NCI-H146 treated with DMSO at 0.1 percent for 48 hours (cell line): Measurements from ENCODE around the gene MGLL.

Experiments
- DNase-seq: peaks from one replicate; lab custom pipeline; 2025; ENCODE audit not compliant: unreplicated experiment; lab: John Stamatoyannopoulos, UW

Gene MGLL

DNA sequence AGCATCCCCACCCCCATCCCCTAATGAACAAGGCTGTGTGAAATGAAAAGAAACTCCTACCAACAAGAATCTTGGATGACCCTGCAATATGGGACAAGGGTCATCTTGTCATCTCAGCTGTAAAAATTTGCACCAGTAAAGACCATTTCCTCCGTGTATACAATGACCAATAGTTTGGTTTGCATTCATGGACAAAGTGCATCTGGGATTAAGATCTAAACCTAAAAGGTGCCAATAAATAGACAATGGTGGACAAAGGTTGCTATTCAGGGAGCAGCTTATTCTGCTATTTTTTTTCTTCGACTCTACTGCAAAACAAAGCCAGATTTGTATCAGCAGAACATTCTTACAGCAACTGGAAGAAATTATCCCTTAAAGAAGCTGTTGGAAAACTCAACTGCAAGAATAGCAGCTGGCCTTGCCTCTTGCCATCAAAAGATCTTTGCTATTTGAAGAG, 8.0 kb downstream of the MGLL start:
- DNase-seq = no peak

DNA sequence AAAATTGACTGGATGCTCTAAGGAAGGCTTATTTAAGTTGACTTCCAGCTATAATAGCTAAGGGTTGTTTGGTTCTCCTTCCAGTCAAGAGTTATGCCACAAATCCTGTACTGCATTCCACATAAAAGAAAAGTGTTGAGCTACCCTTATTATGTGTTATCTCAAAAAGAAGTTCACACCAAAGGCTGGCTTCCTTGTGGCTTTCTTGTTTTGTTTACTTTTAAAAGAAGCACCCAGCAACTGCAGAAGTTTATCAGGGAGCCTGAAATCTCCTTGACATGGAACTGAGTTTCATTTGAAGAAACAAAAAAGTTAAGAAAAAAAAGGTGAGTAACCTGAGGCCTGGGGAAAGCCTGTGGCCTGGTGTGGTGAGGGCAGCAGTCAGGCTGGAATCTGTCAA, 10.2 kb downstream of the MGLL start:
- DNase-seq = no peak

DNA sequence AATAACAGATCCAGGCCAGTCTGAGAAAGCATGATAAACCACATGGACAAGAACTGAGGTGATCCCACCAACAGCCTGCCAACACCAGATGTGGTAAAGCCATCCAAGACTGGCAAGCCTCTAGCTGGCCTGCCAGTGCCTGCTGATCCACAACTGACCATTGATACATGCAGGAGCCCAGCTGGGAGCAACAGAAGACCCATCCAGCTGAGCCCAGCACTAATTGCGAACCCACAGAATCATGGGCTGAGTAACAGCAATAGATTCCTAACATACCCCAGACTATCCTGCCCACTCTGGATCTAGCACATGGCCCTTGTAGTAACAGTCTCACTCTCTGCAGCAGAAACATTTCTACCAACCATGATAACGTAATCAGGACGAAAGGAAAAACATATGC, 10.6 kb downstream of the MGLL start:
- DNase-seq = no peak

DNA sequence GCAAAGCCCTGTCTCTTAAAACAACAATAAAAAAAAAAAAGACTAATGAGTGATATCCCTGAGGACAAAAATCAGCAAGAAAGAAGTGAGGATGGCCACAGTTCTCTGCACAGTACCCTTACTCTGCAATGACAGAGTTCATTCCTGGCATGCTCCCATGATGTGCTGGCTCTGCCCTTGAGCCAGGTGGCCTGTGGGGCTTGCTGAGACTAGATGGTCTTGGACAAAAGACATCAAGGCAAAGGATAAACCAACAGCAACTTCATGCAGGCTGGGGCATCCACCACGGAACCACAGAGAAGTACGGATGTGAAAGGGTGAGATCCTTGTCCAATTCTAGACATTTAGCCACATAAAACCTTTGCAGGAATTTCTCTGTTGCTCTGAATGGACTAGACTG, 12.7 kb downstream of the MGLL start:
- DNase-seq = no peak

DNA sequence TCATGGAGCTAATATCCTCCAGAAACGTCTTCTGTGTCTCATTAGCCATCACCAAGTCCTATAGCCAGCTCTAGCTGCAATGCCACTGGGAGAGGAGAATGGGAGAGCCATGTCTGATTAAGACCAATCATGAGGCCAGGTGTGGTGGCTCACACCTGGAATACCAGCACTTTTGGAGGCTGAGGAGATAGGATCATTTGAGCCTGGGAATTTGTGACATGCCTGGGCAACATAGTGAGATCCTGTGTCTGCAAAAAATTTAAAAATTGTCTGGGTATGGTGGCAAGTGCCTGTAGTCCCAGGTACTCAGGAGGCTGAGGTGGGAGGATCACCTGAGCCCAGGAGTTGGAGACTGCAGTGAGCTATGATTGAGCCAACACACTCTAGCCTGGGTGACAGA, 13.1 kb downstream of the MGLL start:
- DNase-seq = no peak

DNA sequence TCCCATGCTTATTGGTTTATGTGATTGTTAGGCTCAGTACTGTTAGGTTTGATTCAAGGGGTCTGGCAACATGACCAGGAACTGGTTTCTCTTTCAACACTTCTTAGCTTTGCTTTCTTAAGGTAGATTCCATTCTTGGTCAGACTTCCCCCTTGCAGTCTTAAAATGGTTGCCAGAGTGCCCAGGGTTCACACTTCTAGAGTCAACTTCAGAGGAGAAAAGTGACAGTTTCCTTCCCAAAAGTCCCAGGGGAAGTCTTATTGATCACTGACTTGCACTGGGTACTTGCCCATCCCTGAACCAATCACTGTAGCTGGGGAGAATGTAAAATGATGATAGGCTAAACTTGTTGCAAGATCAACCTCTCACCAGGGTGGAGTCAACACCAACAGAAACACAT, 14.1 kb downstream of the MGLL start:
- DNase-seq = no peak

DNA sequence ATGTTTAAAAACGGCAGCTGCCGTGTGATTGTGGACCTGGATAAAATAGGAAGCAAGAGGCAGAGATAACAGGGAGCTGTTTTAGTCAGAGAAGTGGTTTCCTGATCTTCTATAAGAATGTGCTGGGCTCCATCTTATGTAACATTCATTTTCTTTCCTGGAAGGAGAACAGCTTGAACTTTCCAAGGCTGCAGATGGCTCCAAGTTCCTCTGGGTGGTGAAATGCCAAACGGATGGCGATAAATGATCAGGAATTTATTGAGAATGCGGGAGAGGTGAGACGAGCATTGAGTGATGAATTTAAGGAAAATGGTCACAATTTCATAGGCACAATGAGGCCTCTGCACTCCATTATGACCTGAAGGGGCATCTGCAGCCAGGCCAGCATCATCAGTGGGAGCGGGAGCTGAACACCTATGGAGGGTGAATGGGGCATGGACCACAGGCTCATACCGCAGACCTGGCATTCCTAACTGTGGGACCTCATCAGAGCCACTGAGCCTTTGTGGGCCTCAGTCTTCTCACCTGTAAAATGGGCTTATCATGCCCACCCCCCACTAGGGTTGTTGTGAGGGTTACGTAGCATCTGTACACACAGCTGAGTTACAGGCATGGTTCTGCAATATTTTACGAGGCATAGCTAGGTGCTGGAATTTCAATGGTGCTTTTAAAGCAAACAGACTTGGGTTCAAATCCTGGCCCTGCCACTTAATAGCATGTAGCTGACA, 17.1 kb downstream of the MGLL start:
- DNase-seq = no peak

DNA sequence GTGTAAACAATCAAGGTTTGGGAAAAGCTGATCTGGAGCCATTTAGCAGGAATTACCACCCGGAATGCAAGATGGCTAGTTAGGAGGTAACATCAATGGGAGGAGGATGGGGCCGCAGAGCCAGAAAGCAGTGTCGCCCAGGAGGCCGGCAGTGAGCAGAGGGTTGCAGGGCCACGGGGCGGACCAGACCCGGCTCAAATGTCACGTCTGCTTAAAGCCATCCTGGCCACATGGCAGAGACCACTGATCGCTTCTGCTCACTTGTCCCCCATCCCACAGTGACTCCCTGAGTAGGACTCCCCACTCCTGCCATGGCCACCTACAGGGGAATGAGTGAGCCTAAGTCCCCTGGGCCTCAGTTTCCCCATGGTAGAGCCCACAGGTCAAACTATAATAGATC, 18.2 kb downstream of the MGLL start:
- no peak for DNase-seq

DNA sequence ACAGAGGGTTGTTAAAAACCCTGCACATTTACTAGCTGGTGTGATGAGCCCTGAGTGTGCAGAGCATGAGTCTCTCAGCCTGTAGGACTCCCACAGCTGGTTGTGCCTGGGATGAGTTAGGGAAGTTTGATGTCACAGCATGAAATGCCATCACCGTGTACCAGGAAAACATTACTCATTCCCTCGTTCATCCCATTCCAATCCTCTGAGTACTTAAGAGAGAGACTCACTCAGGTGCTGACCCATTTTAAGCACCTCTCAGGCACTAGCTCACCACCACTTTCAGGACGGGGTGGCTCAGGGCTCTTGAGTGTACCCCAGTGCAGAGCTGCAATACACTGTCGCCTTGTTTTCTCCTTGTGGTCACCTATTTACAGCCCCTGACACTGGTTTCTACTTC, 18.7 kb downstream of the MGLL start:
- no peak for DNase-seq

DNA sequence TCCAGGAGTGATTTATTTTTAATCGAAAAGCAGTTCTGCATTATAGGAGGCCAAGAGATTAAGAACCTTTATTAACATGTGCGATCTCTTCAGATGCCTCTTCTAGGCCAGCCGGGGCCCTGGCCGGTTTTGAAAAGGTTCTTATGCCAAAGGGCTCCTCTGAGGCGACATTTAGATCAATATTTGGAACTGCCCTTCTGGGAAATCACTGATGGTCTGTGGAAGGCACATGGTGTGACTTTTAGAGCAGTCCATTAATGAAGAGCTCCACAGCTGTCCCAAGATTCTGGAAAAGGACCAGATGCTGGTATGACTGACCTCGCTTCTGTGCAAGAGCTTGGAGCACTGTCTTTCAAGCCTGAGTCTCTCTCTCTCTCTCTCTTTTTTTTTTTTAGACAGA, 19.7 kb downstream of the MGLL start:
- DNase-seq = no peak

DNA sequence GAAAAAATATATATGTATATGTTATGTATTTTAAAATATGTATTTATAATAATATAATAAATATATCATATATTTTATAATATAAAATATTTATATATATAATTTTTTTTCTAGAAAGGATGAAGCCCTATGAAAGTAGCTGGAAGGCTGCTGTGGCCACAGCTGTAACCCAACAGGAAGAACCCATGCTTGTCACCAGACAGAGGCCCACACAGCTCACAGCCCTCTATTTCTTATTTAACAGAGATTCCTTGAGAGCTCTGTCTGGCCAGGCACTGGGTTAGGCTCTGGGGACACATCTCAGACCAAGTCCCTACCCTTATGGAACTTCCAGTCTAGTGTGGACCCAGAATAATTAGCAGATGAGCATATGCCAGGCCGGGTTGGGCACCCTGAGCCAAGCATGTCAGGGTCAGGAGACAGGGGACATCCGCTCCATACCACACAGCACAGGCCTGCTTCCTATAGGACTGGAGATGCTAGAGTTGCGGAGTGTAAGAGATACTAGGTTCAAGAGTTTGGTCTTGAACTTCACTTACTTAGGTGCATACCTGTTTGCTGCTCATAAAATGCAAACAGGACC, 20.5 kb downstream of the MGLL start:
- DNase-seq = no peak

DNA sequence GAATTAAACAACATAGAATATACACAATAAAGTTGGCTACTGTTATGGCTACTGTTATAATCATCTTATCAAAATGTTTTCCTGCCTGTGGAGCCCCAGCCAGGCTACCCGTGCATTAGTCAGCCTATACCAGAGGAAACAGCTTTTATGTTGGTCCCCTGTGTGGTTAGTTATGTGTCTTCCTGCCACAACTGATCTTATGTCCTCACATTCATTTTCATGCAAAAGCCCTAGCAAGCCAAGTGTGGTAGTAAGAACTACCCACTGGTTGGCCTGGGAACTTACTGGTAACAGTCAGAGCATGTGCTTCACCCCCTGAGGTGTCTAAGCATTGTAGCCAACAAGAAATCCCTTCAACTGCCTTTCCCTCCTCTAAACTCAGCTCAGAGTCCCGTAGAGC, 21.8 kb downstream of the MGLL start:
- DNase-seq = no peak

DNA sequence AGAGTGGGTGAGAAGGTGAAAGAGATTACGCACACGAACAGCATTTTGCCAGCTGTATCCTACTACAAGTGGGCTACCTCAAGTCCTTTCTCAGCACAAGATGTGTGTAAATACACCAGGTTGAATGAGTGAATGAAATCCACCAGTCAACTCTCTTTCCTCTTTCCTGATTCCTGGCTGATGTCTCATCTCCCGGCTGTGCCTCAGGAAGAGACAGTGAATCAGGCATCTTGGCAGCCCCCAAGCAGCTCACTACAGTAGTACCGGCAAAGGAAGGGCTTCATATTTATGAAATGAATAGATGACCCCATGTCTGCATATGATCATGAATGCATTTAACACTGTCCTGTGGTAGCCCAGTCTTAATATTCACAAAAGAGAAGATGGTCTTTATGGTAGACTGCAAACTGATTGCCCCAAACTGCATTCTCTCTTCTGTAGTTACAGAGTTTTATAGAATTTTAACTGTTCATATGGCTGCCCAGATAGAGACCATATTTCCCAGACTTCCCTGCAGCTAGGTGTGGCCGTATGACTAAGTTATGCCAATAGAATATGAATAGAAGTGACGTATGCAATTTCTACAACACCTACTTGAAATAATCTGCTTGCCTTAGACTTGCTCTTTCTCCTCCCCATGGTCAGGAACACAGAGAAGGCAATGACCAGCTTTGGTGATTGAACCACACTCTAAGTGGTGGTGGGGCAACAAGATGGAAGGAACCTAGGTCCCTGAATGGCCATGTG, 22.7 kb downstream of the MGLL start:
- no peak for DNase-seq

DNA sequence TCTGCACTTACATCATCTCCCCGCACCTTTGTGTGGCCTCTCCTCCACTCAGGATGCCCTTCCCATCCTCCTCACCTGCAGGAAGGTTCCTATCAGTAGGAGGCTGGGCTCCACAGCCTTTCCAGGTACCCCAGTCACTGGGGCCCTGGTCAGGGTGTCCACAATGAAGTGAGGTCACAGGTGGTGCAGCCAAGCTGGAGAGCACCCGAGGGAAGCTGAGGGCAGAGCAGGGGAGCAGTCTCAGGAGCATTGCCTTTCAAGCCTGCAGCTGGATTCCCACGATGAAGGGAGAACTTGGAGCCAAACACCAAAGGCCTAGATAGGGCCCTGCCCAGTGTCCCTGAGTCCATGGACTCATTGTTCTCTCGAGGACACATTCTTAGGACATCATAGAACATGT, 23.6 kb downstream of the MGLL start:
- DNase-seq = no peak

DNA sequence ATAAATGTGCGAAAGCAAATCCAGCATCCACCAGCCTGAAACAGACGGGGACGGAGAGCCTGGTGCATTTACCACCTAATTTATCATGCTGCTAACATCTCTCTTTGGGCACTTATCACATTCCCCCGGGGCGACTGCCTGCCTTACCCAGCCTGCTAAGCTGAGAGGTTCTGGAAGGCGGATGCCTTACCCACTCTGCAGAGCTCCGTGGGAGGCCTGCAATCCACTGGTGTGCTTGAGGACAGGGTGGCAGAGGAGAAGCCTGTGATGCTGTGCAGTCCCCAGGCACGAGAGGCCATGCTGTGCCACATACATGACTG, 25.5 kb downstream of the MGLL start:
- no peak for DNase-seq

DNA sequence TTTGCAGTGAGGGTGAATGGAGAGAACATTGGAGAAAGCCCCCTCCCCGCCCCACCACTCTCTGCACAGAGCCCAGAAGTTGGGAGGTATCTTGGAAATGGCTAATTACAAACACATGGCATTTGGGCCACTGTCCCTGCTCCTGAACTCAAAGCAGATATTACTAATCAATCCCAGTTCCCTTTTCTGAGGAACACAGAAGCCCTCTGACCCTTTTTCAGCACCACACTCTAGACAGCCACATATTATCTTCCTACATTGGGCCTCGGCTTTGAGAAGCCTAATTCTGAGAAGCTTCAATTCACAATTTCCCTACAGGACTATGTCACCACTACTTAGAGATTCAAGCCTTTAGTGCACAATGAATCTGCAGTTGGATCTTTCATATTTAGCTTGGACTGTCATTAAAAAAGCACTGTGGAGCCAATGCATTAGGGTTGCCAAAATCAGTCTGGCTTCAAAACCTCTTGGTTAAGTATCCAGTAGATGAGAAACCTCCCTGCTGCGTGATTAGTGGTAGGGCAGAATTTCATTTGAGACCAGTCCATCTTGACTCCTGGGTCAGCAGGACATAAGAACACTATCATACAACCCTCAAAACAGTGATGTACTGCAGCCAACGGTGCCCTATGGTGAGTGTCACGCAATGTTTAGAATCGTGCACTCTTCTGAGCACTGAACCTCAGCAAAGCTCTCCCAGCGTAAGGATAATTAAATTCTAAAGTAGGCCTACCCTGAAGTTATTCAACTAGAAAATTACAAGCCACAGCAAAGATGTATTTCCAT, 26.1 kb downstream of the MGLL start:
- no peak for DNase-seq

DNA sequence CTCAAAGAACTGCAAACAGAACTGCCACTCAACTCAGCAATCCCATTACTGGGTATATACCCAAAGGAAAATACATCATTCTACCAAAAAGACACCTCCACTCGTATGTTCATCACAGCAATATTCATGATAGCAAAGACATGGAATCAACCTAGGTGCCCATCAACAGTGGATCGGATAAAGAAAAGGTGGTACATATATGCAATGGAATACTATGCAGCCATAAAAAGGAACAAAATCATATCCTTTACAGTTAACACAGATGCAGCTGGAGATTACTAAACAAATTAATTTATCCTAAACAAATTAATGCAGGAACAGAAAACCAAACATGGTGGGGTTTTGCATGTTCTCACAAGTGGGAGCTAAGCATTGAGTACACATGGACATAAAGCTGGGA, 27.3 kb downstream of the MGLL start:
- DNase-seq = no peak

DNA sequence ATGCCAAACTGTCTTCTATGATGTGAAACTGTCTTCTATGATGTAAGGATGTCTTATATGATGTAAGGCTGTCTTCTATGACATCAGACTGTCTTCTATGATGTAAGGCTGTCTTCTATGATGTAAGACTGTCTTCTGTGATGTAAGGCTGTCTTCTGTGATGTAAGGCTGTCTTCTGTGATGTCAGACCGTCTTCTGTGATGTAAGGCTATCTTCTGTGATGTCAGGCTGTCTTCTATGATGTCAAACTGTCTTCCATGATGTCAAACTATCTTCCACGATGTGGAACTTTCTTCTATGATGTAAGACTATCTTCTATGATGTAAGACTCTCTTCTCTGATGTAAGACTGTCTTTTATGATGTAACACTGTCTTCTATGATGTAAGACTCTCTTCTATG, 27.9 kb downstream of the MGLL start:
- DNase-seq = no peak

DNA sequence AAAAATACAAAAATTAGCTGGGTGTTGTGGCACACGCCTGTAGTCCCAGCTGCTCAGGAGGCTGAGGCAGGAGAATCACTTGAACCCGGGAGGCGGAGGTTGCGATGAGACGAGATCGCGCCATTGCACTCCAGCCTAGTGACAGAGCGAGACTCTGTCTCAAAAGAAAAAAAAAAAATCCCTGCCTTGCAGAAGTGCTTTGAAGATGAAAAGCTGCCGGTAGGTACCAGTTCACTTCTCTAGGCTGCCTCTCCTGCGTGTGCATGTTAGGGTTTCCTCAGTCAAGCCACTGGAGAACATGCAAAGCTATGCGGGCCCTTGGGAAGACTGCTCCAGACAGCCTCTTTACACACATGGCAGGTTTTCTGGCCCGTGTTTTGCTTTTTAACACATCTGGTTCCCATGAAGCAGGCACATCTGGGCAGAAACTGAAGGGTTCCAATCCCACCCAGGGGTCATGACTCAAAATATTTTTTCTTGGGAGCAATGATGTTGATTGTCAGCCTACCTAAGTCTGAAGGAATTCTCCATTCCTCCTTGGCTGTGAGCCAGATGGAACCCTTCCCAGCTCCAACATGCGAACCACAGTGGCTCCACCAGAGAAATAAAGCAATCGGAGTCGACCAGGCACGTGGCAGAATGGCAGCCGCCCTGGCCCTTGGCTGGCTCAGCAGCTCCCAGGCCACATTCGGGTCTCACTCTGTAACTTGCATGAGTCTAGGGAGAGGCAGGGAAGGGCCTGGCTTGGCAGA, 29.6 kb downstream of the MGLL start:
- DNase-seq = no peak

DNA sequence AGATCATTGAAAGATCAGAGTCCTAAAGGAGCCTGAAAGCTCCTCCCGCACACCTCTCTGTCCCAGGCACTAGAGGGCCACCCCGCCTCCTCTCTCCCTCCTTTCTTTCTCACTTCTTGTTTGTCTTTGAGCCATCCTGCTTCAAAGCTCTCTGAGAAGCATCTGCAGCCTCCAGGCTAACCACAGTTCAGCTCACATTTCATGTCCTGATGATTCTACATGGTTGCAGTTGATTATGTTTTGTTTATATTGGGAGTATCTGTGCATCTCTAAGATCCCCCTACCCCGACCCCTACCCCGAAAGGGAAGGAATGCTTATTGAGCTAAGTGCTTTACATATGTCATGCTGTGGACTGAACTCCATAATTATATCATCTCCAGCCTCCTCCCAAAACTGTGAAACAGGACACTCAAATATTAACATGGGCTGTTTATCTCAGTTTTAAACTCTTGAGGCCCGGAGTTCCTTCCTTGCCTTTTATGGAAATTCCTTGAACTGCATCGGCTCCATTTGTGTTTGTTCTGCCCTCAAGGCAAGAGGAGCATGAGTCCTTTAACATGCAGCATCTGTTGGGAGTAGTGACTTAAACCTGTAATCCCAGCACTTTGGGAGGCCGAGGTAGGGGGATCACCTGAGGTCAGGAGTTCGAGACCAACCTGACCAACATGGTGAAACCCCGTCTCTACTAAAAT, 30.9 kb downstream of the MGLL start:
- DNase-seq = peak; percentile 50

DNA sequence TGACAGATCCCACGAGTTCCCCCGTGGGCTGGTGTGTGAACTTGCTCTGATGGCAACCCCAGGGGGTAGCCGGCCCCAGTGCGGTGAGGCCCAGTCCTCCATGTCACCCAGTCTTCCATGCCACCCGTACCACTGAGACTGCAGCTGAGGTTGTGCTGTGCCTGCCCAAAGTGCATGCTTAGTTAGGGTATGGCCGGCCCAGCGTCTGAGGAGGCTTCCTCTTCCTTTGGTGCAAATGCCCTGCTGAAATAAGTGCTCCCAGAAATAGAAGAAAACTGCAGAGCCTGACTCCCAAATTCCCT, 31.5 kb downstream of the MGLL start:
- DNase-seq = no peak
